Skeletal muscle tissue (tissue), 4 donors: ENCODE data around the gene SIK3. TPM values are rescaled to one million over a fixed set of nuclear protein-coding genes. Genes with fewer than 3 reads are reported as not detected.
"Not testable (repeated sequence)": the region's sequence is repeated elsewhere in the genome, so short reads cannot be mapped to it uniquely, and the experiment has no call there.

Source experiments
- H3K27ac ChIP-seq: one replicate; pipeline ENCODE4 v1.7.0; 2013; ENCODE audit warnings: mild to moderate bottlenecking, low read depth, low read length, inconsistent platforms
- H3K27me3 ChIP-seq, 3 donors: one replicate each; pipeline ENCODE4 v1.7.0; 2013; ENCODE audit warnings: low read length in 3 of 3; ENCODE audit not compliant: control insufficient read depth in 3 of 3, insufficient read depth in 3 of 3
- H3K36me3 ChIP-seq, 3 donors: one replicate each; pipeline ENCODE4 v1.7.0; 2013; ENCODE audit warnings: low read length in 3 of 3; ENCODE audit not compliant: control insufficient read depth in 3 of 3, insufficient read depth in 3 of 3
- H3K4me1 ChIP-seq, 3 donors: one replicate each; pipeline ENCODE4 v1.7.0; 2013; ENCODE audit warnings: low read length in 3 of 3, mild to moderate bottlenecking in 3 of 3; ENCODE audit not compliant: control insufficient read depth in 3 of 3, insufficient read depth in 3 of 3
- H3K4me3 ChIP-seq, 3 donors: one replicate each; pipeline ENCODE4 v1.7.0; 2013; ENCODE audit warnings: low read length in 3 of 3
- H3K9ac ChIP-seq, 3 donors: one replicate each; pipeline ENCODE4 v1.7.0; 2013; ENCODE audit warnings: low read length in 3 of 3, mild to moderate bottlenecking in 3 of 3, moderate library complexity in 2 of 3, low read depth in 1 of 3
- H3K9me3 ChIP-seq, 3 donors: one replicate each; pipeline ENCODE4 v1.7.0; 2013; ENCODE audit warnings: low read length in 3 of 3; ENCODE audit not compliant: control insufficient read depth in 3 of 3
- total RNA-seq: library from RNA; depleted of rRNA; stranded (reverse); fragments of >200 nt; gene quantifications from one replicate; pipeline ENCODE4 v1.2.3, GENCODE V29; 2014
- donor health status: Osteomylitis.

SIK3 gene
- total RNA-seq, 1 donor from 2014 or later, result 21.4 TPM

DNA sequence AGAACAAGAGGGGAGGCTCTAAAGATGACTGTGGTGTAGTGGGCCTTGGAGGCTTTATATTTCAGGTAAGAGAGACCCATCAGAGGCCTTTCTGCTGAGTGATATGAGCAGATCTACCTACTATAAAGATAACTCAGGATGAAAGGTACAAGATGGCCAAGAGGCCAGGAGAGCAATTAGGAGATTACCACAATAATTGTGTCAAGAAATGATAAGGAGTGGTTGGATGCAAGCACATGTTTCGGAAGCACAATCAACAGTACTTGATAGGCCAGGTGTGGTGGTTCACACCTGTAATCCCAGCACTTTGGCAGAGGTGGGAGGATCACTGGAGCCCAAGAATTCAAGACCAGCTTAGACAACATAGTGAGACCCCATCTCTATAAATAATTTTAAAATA is 43.8 kb downstream of the SIK3 start:
- Histone ChIP-seq H3K9me3 (no peaks in the 10 kb centered on the region), H3K27ac (no peak overlapping the region), H3K9ac (no peak overlapping the region), H3K27me3 (no peaks in the 10 kb centered on the region), H3K4me1 (peaks cover 8 to 17% (median 12%) of the 10 kb centered on the region in 3 donors), H3K36me3 (no peaks in the 10 kb centered on the region), H3K4me3 (no peak overlapping the region)

DNA sequence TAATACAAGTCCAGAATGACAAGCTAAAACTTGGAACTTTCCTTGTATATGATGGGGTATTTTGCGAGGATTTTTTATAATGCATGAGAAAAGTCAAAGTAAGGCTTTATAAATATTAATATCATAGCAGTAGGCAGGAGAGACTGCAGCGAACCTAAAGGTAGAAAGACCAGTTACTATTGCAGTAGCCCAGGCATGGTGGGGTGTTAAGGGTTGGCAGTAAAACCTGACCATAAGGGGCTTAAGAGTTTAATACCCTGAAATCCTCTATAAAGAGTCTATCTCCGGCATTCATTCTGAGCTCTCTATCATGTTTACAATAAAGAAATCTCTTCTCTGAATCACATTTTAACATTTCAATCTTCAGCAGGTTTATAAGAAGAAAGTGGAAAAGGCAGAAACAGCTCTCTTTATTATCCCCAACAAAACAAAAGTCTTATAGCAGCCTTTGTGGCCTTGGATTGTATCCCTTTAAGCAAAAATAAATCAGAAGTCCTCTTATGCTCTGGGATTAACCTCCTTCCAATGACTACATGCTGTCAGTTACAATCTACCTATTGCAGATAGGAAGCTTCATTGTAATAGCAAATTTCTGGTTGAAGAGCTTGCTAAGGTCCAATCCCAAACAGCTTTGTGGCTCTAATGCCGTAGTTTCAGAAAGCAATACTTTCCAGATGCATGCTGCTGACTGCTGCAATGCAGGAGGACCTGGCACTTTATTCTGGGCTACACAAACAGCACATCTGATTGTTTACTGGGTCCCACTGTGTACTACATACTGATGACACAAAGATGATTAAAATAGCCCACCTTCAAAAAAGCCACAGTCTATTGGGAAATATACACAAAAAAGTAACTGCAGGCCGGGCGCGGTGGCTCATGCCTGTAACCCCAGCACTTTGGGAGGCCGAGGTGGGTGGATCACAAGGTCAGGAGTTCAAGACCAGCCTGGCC is 45.8 kb downstream of the SIK3 start:
- H3K9ac ChIP-seq, result no peak overlapping the region

DNA sequence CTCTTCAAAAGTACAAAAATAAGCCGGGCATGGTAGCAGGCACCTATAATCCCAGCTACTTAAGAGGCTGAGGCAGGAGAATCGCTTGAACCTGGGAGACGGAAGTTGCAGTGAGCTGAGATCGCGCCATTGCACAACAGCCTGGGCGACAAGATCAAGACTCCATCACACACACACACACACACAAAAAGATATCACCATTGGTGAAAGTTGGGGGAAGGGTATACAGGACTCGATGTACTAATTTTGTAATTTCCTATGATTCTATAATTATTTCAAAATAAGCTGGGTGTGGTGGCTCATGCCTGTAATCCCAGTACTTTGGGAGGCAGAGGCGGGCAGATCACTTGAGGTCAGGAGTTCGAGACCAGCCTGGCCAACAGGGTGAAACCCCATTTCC is 48.1 kb downstream of the SIK3 start:
- H3K27me3 ChIP-seq, H3K9me3 ChIP-seq, H3K36me3 ChIP-seq, H3K9ac ChIP-seq, H3K4me3 ChIP-seq, H3K27ac ChIP-seq: not testable (repeated sequence)
- peaks cover 8 to 12% (median 11%) of the 10 kb centered on the region in 3 donors for H3K4me1 ChIP-seq

More for the DNA sequence above, 45.8 kb downstream of the SIK3 start:
- no peaks in the 10 kb centered on the region for H3K9me3 ChIP-seq
- no peak overlapping the region for H3K27ac ChIP-seq
- peaks cover 3 to 7% (median 6%) of the 10 kb centered on the region in 3 donors for H3K4me1 ChIP-seq
- H3K36me3 ChIP-seq, result no peaks in the 10 kb centered on the region
- no peaks in the 10 kb centered on the region for H3K27me3 ChIP-seq
- no peak overlapping the region for H3K4me3 ChIP-seq

DNA sequence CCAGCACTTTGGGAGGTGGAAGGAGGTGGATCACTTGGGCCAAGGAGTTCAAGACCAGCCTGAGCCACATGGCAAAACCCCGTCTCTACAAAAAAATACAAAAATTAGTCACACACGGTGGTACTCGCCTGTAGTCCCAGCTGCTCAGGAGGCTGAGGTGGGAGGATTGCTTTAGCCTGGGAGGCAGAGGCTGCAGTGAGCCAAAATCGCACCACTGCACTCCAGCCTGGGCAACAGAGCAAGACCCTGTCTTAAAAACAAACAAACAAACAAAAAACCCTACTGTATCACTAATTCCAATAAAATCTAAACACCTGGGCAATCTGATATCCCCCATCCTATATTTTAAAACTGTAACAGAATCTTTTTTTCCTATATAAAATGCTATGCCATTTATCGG is 51.6 kb downstream of the SIK3 start:
- H3K27me3 ChIP-seq, H3K4me3 ChIP-seq, H3K9me3 ChIP-seq, H3K9ac ChIP-seq, H3K27ac ChIP-seq, H3K36me3 ChIP-seq: not testable (repeated sequence)
- peaks cover 15 to 20% (median 19%) of the 10 kb centered on the region in 3 donors for H3K4me1 ChIP-seq

DNA sequence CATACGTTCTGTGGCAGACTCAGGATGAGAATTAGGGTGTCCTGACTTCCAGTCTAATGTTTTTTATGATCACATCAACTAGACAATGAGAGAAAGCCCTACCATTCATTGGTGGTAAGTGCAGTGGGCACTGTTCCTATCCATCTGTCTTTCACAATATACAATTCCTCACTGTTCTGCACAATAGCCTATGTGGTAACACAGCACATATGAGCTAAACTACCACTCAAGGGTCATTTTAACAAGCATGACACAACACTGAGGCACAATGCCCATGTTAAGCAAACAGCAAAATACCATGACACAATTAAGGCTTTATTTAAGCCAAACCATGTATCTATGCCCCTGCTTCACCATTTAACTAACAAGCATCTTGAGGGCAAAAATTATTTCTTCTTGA is 52.3 kb downstream of the SIK3 start:
- Histone ChIP-seq H3K36me3 (no peaks in the 10 kb centered on the region), H3K4me3 (no peak overlapping the region), H3K27me3 (no peaks in the 10 kb centered on the region), H3K9me3 (no peaks in the 10 kb centered on the region), H3K4me1 (peaks cover 15 to 20% (median 19%) of the 10 kb centered on the region in 3 donors), H3K9ac (no peak overlapping the region), H3K27ac (peak overlapping the region; percentile 45)

DNA sequence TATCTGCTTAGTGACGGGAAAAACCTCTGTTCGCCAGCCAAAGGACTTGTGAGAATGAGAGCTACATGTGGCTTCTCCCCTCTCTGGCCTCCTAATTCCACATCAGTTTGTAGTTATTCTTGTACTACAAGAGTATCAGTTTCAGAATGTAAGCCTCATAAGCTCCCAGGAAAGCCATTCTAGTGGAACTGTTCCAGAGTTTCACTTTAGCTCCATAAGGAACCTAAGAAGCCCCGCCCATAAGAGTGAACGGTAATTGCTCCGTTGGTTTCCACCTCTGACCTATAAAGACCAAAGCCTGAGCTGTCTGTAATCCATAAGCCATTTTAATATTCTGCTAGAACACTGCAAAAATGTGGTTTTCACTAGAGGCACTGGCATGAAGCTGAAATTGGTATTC is 53.0 kb downstream of the SIK3 start:
- H3K36me3 ChIP-seq, result no peaks in the 10 kb centered on the region
- no peaks in the 10 kb centered on the region for H3K27me3 ChIP-seq
- peak overlapping the region; percentile 45 for H3K27ac ChIP-seq
- peak overlapping the region in 1 of 3 donors; percentile 10 for H3K9ac ChIP-seq
- H3K9me3 ChIP-seq, result no peaks in the 10 kb centered on the region
- H3K4me3 ChIP-seq, result peak overlapping the region; percentile 1 to 40 (median 24)
- H3K4me1 ChIP-seq, result peaks cover 15 to 21% (median 20%) of the 10 kb centered on the region in 3 donors

DNA sequence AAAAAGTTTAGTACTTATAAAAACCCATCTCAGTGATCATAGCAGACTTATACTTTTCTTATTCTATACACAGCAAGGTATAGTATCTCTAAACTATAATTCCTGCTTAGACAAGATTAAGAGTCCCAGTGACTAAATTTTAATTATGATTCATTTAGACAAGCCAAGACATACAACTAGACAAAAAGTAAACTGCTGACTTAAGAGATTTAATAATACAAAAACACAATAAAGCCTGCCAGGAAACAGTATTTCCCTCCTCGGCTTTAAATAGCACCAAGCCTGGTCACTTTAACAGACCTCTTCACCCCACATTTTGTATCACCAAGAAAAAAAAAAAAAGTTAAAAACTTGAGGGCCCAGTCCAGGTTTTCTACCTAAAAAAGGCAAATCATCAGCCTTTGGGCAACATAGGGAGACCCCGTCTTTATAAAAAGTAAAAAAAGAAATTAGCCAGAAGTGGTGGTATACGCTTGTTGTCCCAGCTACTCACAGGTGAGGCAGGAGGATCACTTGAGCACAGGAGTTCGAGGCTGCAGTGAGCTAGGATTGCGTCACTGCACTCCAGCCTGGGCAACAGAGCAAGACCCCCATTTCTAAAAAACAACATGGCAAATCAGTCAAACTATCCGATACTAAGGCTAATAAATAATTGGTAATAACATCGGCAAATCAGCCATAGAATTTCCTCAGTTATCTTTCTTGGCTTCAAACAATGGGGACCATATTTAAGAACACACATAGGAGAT is 53.8 kb downstream of the SIK3 start:
- Histone ChIP-seq H3K9ac (no peak overlapping the region), H3K27ac (peak overlapping the region; percentile 45), H3K4me1 (peaks cover 15 to 27% (median 20%) of the 10 kb centered on the region in 3 donors), H3K27me3 (no peaks in the 10 kb centered on the region), H3K4me3 (peak overlapping the region; percentile 1 to 40 (median 24)), H3K9me3 (no peaks in the 10 kb centered on the region), H3K36me3 (no peaks in the 10 kb centered on the region)

DNA sequence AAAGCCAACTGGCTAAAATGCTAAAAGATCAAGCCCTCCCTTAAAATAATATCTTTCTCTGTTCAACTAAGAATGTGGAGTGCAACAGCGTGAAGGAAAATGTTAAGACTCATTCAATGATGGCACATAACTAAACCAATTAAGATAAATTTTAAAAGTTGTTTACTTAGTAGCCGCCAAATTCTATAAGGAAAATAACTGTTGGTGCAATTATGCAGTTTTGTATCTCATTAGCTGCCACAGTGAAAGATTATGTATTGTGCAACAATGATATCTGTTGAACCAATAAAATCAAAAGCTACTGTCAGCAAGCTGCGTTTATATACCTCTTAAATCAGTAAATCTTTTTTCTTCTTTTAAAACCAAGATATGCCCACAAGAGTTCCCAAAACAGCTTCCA is 55.5 kb downstream of the SIK3 start:
- H3K27me3 ChIP-seq, result no peaks in the 10 kb centered on the region
- H3K4me1 ChIP-seq, result peaks cover 20 to 28% (median 23%) of the 10 kb centered on the region in 3 donors
- no peaks in the 10 kb centered on the region for H3K9me3 ChIP-seq
- no peak overlapping the region for H3K4me3 ChIP-seq
- no peaks in the 10 kb centered on the region for H3K36me3 ChIP-seq
- no peak overlapping the region for H3K27ac ChIP-seq
- no peak overlapping the region for H3K9ac ChIP-seq

DNA sequence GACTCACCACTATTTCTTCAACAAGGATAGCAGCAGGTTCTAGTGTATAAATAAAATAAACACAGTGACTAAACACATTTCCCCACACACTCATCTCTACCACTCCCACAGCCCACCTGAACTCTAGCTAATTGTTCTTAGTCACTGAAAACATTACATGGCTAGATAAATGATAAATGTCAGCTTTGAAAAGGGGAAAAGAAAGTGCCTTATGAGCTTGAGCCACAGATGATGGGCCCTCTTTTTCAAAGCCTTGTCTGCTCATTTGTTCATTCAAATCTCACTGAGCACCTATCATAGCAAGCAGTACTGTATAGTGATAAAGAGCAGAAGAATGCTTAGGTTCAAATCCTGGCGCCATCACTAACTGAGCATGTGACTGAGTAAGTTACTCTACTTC is 58.3 kb downstream of the SIK3 start:
- Histone ChIP-seq H3K9ac (no peak overlapping the region), H3K27me3 (no peaks in the 10 kb centered on the region), H3K4me3 (no peak overlapping the region), H3K27ac (peak overlapping the region; percentile 17), H3K4me1 (peaks cover 20 to 27% (median 20%) of the 10 kb centered on the region in 3 donors), H3K36me3 (no peaks in the 10 kb centered on the region), H3K9me3 (no peaks in the 10 kb centered on the region)

DNA sequence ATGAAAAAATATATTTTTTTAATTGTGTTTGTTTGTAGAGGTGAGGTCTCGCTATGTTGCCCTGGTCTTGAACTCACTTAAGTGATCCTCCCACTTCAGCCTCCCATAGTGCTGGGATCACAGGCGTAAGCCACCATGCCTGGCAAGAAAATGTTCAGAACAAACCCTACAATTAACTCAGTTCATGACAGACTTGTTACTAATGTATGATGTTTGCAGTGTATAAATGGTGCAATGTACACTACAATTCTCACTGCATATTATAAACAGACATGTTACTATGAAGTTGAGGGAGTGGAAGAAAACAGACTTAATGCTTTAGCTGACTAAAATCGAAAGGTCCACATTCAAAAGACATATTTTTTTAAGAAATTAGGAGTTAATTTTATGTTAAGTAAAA is 59.0 kb downstream of the SIK3 start:
- no peak overlapping the region for H3K9ac ChIP-seq
- H3K27ac ChIP-seq, result no peak overlapping the region
- no peaks in the 10 kb centered on the region for H3K36me3 ChIP-seq
- H3K9me3 ChIP-seq, result no peaks in the 10 kb centered on the region
- H3K4me3 ChIP-seq, result no peak overlapping the region
- H3K4me1 ChIP-seq, result peaks cover 14 to 22% (median 14%) of the 10 kb centered on the region in 3 donors
- no peaks in the 10 kb centered on the region for H3K27me3 ChIP-seq
